GM12878 (cell line): ENCODE measurements around the gene DHX34. TPM values are rescaled to one million over a fixed set of nuclear protein-coding genes. Genes with fewer than 3 reads are reported as not detected.

Experiments used
- ATAC-seq: fragments of 200-7000 bp; cut with Tn5 transposase; 3 replicates; pipeline ENCODE4 v1.9.1; 2020; ENCODE audit warnings: mild to moderate bottlenecking, moderate library complexity
- BruUV-seq: library from RNA; stranded (reverse); fragments of 400-500 nt; replicated peaks from 2 replicates; lab custom pipeline; 2021; lab: Mats Ljungman, UMichigan
- CTCF ChIA-PET: fragments of 300-600 bp; sonication (Branson Sonifier 250); formaldehyde crosslinking; extraction: SDS; loops from one replicate; lab custom pipeline; 2021; ENCODE audit warnings: inconsistent platforms; lab: Yijun Ruan, JAX
- POLR2A ChIA-PET: fragments of 350-600 bp; formaldehyde crosslinking; extraction: SDS; loops from one replicate; lab custom pipeline; 2021; ENCODE audit warnings: inconsistent platforms; lab: Charles Lee
- RAD21 ChIA-PET: fragments of 300-600 bp; sonication (Branson Sonifier 250); formaldehyde crosslinking; loops from one replicate; lab custom pipeline; 2023; ENCODE audit warnings: antibody characterized with exemption; ENCODE audit not compliant: unreplicated experiment; lab: Charles Lee
- SMC1A ChIA-PET: fragments of 300-600 bp; sonication (Branson Sonifier 250); formaldehyde crosslinking; loops from one replicate; lab custom pipeline; 2023; ENCODE audit not compliant: unreplicated experiment, uncharacterized antibody; lab: Charles Lee
- DNase-seq: peaks from one replicate; pipeline ENCODE4 v3.0.0-alpha.2; 2011; ENCODE audit warnings: low read depth, low spot score
- FAIRE-seq: peaks from 3 replicates; lab custom pipeline; 2011; peaks lifted over from hg19 to GRCh38; lab: Jason Lieb, UNC
- H2AFZ ChIP-seq: 2 replicates; pipeline ENCODE4 v1.6.0; 2011; ENCODE audit warnings: low read depth, low read length, control low read depth; ENCODE audit not compliant: control insufficient read depth
- H3K27ac ChIP-seq: 2 replicates; pipeline ENCODE4 v1.5.1; 2011; ENCODE audit warnings: control low read depth; ENCODE audit not compliant: control insufficient read depth, insufficient read depth
- H3K27me3 ChIP-seq, 2 experiments: replicated peaks in 1 of 2; 2 replicates each; pipeline versions ENCODE4 v1.6.0 to v1.6.1; 2011; ENCODE audit warnings: low read length in 1 of 2; ENCODE audit not compliant: control insufficient read depth in 2 of 2, insufficient read depth in 2 of 2
- H3K36me3 ChIP-seq, 2 experiments: 2 replicates each; pipeline ENCODE4 v1.5.1; 2011; ENCODE audit warnings: low read length in 1 of 2; ENCODE audit not compliant: control insufficient read depth in 2 of 2, insufficient read depth in 2 of 2
- H3K4me1 ChIP-seq: 2 replicates; pipeline ENCODE4 v1.6.1; 2011; ENCODE audit warnings: mild to moderate bottlenecking, low read length, moderate library complexity, mixed read lengths; ENCODE audit not compliant: control insufficient read depth, insufficient read depth
- H3K4me2 ChIP-seq: 2 replicates; pipeline ENCODE4 v1.6.0; 2011; ENCODE audit warnings: control low read depth; ENCODE audit not compliant: control insufficient read depth, insufficient read depth
- H3K4me3 ChIP-seq: fragments of 200-600 bp; sonication (generic); 2 replicates; pipeline ENCODE4 v1.5.1; 2016
- H3K79me2 ChIP-seq: 2 replicates; pipeline ENCODE4 v1.6.0; 2011; ENCODE audit warnings: low read length; ENCODE audit not compliant: control insufficient read depth, insufficient read depth
- H3K9ac ChIP-seq: 2 replicates; pipeline ENCODE4 v1.8.0; 2011; ENCODE audit warnings: low read length, control low read depth, mixed read lengths; ENCODE audit not compliant: control insufficient read depth, insufficient read depth
- H3K9me3 ChIP-seq: replicated peaks from 3 replicates; pipeline ENCODE4 v1.5.1; 2011; ENCODE audit warnings: mild to moderate bottlenecking, low read length; ENCODE audit not compliant: control insufficient read depth, insufficient read depth
- H4K20me1 ChIP-seq: 2 replicates; pipeline ENCODE4 v1.6.0; 2011; ENCODE audit not compliant: control insufficient read depth, insufficient read depth
- CBFB ChIP-seq: IDR thresholded peaks from 2 replicates; pipeline ENCODE4 v1.6.1; 2016; ENCODE audit warnings: antibody characterized with exemption, low read depth
- CEBPB ChIP-seq, 2 experiments: fragments of 150-350 bp in 1 of 2; IDR thresholded peaks; 2 replicates each; pipeline ENCODE4 v1.6.1; 2012 to 2014; ENCODE audit warnings: low read depth in 2 of 2, low read length in 2 of 2, borderline replicate concordance in 1 of 2, inconsistent platforms in 1 of 2
- CHD2 ChIP-seq: IDR thresholded peaks from 2 replicates; pipeline ENCODE4 v1.6.1; 2011; ENCODE audit warnings: low read depth, low read length, improper control_type of control experiment, borderline replicate concordance
- KDM1A ChIP-seq: fragments of 200-600 bp; sonication (generic); IDR thresholded peaks from 2 replicates; pipeline ENCODE4 v1.6.1; 2016; ENCODE audit warnings: borderline replicate concordance
- NBN ChIP-seq: fragments of 450-650 bp; IDR thresholded peaks from 2 replicates; pipeline ENCODE4 v1.6.1; 2016
- NR2C2 ChIP-seq: IDR thresholded peaks from 2 replicates; pipeline ENCODE4 v1.6.1; 2011; ENCODE audit warnings: borderline replicate concordance, low read depth; ENCODE audit not compliant: control insufficient read depth, insufficient read length
- NRF1 ChIP-seq: conservative IDR thresholded peaks from 2 replicates; pipeline ENCODE4 v1.6.1; 2011; ENCODE audit warnings: mild to moderate bottlenecking, low read depth, low read length, improper control_type of control experiment
- POU2F2 ChIP-seq: IDR thresholded peaks from 3 replicates; pipeline ENCODE4 v1.6.1; 2011; ENCODE audit warnings: low read depth, mild to moderate bottlenecking, low read length, borderline replicate concordance
- RBBP5 ChIP-seq: fragments of 200-600 bp; sonication (generic); conservative IDR thresholded peaks from 2 replicates; pipeline ENCODE4 v1.6.1; 2016
- RELB ChIP-seq: fragments of 450-650 bp; IDR thresholded peaks from 2 replicates; pipeline ENCODE4 v1.6.1; 2017; ENCODE audit warnings: low read depth, mild to moderate bottlenecking, moderate library complexity
- SP1 ChIP-seq: IDR thresholded peaks from one replicate; pipeline ENCODE4 v1.6.1; 2011; ENCODE audit warnings: low read depth, low read length
- USF1 ChIP-seq: IDR thresholded peaks from 2 replicates; pipeline ENCODE4 v1.6.1; 2011; ENCODE audit warnings: borderline replicate concordance, low read depth, mild to moderate bottlenecking, moderate library complexity, mixed read lengths, low read length; ENCODE audit not compliant: insufficient read depth; ENCODE audit errors: extremely low read length
- YBX1 ChIP-seq: fragments of 450-650 bp; IDR thresholded peaks from 2 replicates; pipeline ENCODE4 v1.6.1; 2016; ENCODE audit warnings: antibody characterized with exemption
- YY1 ChIP-seq: IDR thresholded peaks from 2 replicates; pipeline ENCODE4 v1.6.1; 2011; ENCODE audit warnings: low read depth, mild to moderate bottlenecking, low read length
- ZNF24 ChIP-seq: fragments of 450-650 bp; IDR thresholded peaks from 2 replicates; pipeline ENCODE4 v1.6.1; 2017; ENCODE audit warnings: antibody characterized with exemption, mild to moderate bottlenecking
- ZNF622 ChIP-seq: fragments of 450-650 bp; IDR thresholded peaks from 2 replicates; pipeline ENCODE4 v1.6.1; 2017; ENCODE audit warnings: mild to moderate bottlenecking, inconsistent platforms
- WGBS: methylation state at CpG from one replicate; pipeline ENCODE4 v1.1.6; 2016; ENCODE audit warnings: low lambda C conversion rate; ENCODE audit not compliant: insufficient replicate concordance, insufficient coverage; ENCODE audit errors: missing lambda C conversion rate; 5-methylcytosine and 5-hydroxymethylcytosine counted together
- in situ Hi-C: fragments of 300-500 bp; cut with MboI; formaldehyde crosslinking; loops from 9 replicates; pipeline ENCODE4 v1.14.3; 2018; ENCODE audit warnings: mixed read lengths
- intact Hi-C: fragments of 100-400 bp; cut with micrococcal nuclease; formaldehyde crosslinking; loops from one replicate; pipeline ENCODE4 v1.14.2; 2022; ENCODE audit not compliant: unreplicated experiment
- polyA plus RNA-seq, 11 experiments: library from polyadenylated mRNA; depleted of rRNA in 4 of 11; unstranded in 6 of 11; stranded (reverse) in 5 of 11; fragments of >200 nt; fragmentation: Nextera tagmentation in 4 of 11; fragmentation: Illumina TruSeq in 1 of 11; extraction: Ambion mirVana in 4 of 11; extraction: Trizol in 1 of 11; gene quantifications; 1 replicate in 1 of 11; 2 replicates in 10 of 11; pipeline versions ENCODE4 v1.2.1 to v1.2.3, GENCODE V29; 2011 to 2016; ENCODE audit warnings: inconsistent platforms in 2 of 11, missing spikeins in 2 of 11, low read depth in 1 of 11
- total RNA-seq, 4 experiments: library from RNA; depleted of rRNA in 3 of 4; stranded (reverse); fragments of >200 nt in 3 of 4; fragmentation: Illumina TruSeq in 1 of 4; extraction: Trizol in 1 of 4; gene quantifications; 2 replicates each; pipeline versions ENCODE4 v1.2.1 to v1.2.3, GENCODE V29; 2013 to 2021

Gene DHX34
- total and polyA plus RNA-seq, 10 of the 15 experiments (the other 5 are each of a cell fraction or from before 2014, with no cell fraction given) = 0.19 to 16.9 (median 10.5) TPM

GRCh38 chr19:47340477-47341208 lies 8.5 kb upstream of the DHX34 start:
- H2AFZ ChIP-seq = no peak overlapping the region
- no peaks in the 10 kb centered on the region for H3K36me3 ChIP-seq
- TF ChIP-seq YBX1 (no peak), YY1 (no peak), NBN (no peak), USF1 (no peak), CHD2 (no peak), KDM1A (no peak)
- TF ChIP-seq, all 136 proteins: peak for 0
- ChIA-PET CTCF (interaction anchor here (3.8 kb wide), 1 partner anchor 8 kb away, joined by 21 read pairs; the partner anchor contains the start of gene DHX34), POLR2A (no interaction called here), SMC1A (no interaction called here), RAD21 (no interaction called here)
- no peak for FAIRE-seq
- intact Hi-C loops (no loop called here), in situ Hi-C loops (no loop called here)
- no TSS peak for BruUV-seq
- H3K4me3 ChIP-seq = no peak overlapping the region
- no peaks in the 10 kb centered on the region for H3K27me3 ChIP-seq
- no peak for DNase-seq
- no peak overlapping the region for H3K27ac ChIP-seq
- H4K20me1 ChIP-seq = no peaks in the 10 kb centered on the region
- no peaks in the 10 kb centered on the region for H3K9me3 ChIP-seq
- 70% methylated on average over 29 of the region's 29 CpGs for WGBS
- no peaks in the 10 kb centered on the region for H3K79me2 ChIP-seq
- no peak overlapping the region for H3K4me2 ChIP-seq
- H3K9ac ChIP-seq = no peak overlapping the region
- H3K4me1 ChIP-seq = no peaks in the 10 kb centered on the region
- no peak for ATAC-seq

GRCh38 chr19:47341734-47342133 lies 7.4 kb upstream of the DHX34 start:
- no peak overlapping the region for H3K4me3 ChIP-seq
- no peaks in the 10 kb centered on the region for H3K9me3 ChIP-seq
- in situ Hi-C loops = no loop called here
- no peaks in the 10 kb centered on the region for H3K36me3 ChIP-seq
- DNase-seq = no peak
- H3K9ac ChIP-seq = no peak overlapping the region
- 57% methylated on average over 4 of the region's 4 CpGs for WGBS
- ChIA-PET POLR2A (no interaction called here), SMC1A (no interaction called here), RAD21 (no interaction called here), CTCF (no interaction called here)
- no peaks in the 10 kb centered on the region for H3K79me2 ChIP-seq
- H2AFZ ChIP-seq = no peak overlapping the region
- BruUV-seq = no TSS peak
- H3K27ac ChIP-seq = no peak overlapping the region
- FAIRE-seq = no peak
- H3K4me2 ChIP-seq = no peak overlapping the region
- no peaks in the 10 kb centered on the region for H4K20me1 ChIP-seq
- intact Hi-C loops = no loop called here
- no peaks in the 10 kb centered on the region for H3K4me1 ChIP-seq
- ATAC-seq = no peak
- H3K27me3 ChIP-seq = no peaks in the 10 kb centered on the region
- TF ChIP-seq RBBP5 (no peak), CHD2 (no peak), CBFB (no peak), POU2F2 (no peak), NR2C2 (no peak), RELB (no peak), NRF1 (no peak), CEBPB (IDR thresholded peaks at IDR 0.05; ENCODE audit: borderline replicate concordance in 1 of 2, low read depth in 2 of 2, low read length in 2 of 2) (no peak), SP1 (no peak), ZNF24 (no peak), ZNF622 (no peak)
